Fibroblast of skin of left quadriceps (primary cell): Measurements from ENCODE around the gene DMD.
"Not testable (repeated sequence)": the region's sequence is repeated elsewhere in the genome, so short reads cannot be mapped to it uniquely, and the experiment has no call there.

Source experiments
- DNase-seq, 2 experiments: peaks; one replicate each; pipeline ENCODE4 v3.0.0-alpha.2; 2013; ENCODE audit warnings: low read depth in 2 of 2

DMD gene

DNA sequence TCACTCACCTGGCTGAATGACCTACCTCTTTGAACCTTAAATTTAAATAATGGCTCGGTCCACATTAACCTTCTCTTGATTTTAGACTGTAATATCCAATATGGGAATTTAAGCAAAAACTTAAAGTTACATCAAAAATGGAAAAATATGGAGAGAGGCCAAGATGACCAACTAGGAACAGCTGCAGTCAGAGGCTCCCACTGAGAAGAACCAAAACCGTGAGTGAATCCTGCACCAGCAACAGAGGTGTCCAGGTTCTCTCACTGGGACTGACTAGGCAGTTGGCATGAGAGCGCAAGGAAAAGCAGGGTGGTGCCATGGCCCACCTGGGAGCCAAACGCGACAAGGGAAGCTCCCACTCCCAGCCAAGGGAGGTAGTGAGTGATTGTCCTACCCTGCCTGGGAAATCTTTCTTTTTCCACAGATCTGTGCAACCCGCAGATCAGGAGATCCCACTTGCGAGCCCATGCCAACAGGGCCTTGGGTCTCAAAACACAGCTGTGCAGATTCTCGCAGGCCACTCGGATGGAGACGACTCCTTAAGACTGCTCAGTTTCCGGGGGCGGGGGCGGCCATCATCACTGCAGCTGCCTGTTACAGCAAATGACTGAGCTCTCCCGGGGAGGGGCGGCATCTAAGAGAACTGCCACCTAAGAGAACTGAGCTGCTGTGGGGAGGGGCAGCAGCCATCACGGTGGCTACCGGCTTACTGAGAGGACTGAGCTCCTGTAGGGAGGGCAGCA is 343.4 kb downstream of the DMD start:
- DNase-seq, result no peak

DNA sequence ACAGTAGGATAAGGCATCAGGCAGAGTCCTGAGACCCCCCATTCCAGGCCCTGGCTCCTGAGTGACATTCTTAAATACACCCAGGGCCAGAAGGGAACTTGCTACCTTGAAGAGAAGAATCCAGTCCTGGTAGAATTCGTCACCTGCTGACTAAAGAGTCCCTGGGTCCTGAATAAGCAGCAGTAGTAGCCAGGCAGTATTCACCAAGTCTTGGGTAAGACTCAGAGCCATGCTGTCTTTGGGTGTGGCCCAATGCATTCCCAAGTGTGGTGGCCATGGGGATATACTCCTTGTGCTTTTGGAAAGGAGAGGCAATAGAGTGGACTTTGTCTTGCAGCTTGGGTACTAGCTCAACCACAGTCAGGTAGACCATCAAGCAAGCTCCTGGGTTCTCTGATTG is 359.1 kb downstream of the DMD start:
- DNase-seq, result no peak

DNA sequence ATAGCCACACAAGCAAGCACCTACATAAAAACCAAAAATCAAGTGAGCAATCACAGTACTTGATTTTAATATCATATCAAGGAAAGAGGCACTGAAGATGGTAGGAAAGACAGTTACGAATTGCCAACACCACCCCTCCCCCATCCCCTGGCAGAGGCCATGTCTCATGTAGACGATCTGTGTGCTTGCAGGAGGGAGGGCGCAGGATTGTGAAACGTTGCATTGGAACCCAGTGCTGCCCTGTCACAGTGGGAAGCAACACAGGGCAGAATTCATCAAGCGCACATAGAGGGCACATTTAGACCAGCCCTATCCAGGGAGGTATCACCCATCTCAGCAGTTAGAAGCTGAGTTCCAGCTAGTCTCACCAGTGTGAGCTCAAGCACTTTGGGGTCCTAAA is 359.8 kb downstream of the DMD start:
- DNase-seq, result no peak

DNA sequence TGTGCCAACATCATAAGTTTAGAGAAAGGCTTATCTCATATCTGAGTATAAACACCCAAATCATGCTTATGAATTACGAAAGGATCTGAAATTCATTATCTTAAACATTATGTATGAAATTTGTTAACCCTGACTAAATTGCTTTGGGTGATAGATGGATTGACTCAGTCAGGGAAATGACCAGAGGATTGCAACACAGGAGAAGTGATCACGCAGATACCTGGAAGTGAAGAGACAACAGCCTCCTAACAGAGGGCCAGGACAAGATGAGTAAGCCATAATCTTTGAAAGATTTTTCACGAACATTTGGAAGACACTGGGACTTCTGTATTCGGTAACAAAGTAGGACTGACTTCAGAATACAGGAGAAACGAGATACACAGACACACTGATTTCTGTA is 363.4 kb downstream of the DMD start:
- no peak for DNase-seq

DNA sequence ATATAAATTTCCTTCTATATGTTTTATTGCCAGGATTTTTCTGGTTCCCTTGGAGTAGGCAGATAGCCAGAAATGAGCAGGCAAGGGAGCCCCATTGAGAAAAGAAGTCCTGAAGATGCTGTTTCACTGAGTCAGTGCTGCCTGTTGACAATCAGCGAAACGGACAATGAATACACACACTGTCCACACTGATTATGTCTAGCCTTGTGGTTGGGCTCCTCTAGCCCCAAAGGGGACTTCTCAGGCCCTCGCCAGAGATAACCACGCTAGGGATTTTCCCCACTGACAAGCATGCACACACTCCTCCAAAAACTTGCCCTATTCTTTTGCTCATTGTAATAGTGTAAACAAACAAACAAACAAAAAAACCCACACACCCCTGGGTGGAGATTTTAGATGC is 369.3 kb downstream of the DMD start:
- no peak for DNase-seq

DNA sequence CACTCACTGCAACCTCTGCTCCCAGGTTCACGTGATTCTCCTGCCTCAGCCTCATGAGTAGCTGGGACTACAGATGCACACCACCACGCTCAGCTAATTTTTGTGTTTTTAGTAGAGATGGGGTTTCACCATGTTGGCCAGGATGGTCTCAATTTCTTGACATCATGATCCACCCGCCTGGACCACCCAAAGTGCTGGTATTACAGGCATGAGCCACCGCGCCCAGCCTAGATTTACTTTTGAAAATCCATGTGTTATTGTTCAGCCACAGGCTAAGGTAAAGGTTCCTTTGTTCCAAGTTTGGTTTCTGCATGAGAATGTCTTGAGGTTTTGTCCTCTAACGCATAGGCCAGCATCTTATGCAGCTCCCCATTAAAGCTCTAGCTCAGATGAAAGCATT is 371.6 kb downstream of the DMD start:
- no peak for DNase-seq

DNA sequence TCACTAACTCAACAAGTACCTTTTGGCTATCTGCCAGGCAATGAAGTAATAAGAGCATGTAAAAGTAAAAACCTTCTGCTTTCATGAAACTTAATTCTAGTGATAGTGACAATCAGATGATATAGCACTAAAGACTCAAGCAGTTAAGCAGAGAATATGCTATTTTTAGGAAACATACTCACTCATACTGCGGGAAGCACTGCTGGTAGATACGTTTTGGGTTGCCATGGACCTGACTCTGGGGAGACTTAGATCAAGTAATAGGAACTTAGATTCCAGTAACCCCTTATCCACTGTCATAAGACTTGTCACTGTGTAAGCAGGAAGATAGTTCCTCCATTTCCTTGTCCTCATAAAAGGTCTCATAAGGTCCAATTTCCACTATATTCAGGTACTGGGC is 386.3 kb downstream of the DMD start:
- no peak for DNase-seq

DNA sequence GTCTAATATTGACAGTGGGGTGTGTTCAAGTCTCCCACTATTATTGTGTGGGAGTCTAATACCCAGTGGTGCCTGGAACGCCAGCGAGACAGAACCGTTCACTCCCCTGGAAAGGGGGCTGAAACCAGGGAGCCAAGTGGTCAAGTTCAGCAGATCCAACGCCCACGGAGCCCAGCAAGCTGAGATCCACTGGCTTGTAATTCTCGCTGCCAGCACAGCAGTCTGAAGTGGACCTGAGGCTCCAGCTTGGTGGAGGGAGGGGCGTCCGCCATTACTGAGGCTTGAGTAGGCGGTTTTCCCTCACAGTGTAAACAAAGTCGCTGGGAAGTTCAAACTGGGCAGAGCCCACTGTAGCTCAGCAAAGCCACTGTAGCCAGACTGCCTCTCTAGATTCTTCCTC is 407.3 kb downstream of the DMD start:
- no peak for DNase-seq

GRCh38 chrX:32798990-32799389 is 412.4 kb downstream of the DMD start:
- no peak for DNase-seq

DNA sequence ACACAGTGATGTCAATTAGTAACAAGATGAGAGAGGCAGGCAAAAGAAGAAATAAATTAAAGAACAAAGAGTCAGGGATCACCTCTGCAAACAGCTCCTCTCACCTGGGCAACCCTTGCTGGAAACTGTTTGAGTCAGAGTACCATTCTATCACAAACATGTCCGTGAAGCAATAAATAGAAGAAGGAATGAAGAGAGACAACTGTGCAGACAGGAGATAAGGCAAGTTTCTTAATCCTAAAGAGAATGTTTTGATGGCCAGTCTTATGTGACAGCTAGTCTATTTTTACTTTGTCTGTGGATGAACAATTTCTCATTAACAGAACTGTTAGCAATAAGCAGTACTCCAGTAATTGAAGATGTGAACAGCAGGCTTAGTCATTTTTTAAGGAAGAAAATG is 422.4 kb downstream of the DMD start:
- no peak for DNase-seq

DNA sequence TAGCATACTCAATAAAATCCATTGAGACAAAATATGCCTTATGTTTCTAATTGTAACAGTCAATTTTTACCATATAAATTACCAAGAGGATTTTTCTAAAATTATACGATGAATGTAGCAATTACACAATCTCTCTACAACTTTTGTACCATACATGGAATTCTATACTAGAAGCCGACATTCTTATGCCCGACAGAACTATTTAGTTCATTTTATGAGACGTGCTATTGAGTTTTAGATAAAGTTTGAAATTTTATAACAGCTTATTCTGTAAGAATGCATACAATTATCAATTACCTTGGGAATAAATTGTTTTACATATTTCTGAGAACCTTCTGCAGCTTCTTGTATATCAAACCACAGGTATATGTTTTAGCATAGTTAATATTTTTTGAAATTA is 431.2 kb downstream of the DMD start:
- DNase-seq, result no peak

DNA sequence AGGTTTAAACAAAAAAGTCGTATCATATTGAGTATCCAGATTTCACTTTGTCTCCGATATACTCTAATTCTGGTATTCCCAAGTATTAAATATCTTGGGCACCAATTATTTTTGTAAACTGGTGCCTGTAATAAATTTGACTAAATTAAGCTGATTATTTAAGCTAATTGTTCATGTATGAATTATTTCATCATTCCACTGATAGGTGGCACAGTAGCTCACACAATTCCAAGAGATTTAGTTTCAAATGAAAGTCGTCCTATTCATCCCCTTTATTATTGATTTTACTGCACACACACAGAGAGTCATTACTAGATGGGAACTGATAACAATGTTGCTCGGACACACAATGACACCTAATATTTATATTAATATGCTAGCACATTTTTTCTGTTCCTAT is 432.4 kb downstream of the DMD start:
- DNase-seq, result no peak

- DNase-seq, result no peak
Observed at GRCh38 chrX:32774966-32775365, 436.4 kb downstream of the DMD start.

GRCh38 chrX:32749070-32749469 is 462.3 kb downstream of the DMD start:
- DNase-seq, result no peak

DNA sequence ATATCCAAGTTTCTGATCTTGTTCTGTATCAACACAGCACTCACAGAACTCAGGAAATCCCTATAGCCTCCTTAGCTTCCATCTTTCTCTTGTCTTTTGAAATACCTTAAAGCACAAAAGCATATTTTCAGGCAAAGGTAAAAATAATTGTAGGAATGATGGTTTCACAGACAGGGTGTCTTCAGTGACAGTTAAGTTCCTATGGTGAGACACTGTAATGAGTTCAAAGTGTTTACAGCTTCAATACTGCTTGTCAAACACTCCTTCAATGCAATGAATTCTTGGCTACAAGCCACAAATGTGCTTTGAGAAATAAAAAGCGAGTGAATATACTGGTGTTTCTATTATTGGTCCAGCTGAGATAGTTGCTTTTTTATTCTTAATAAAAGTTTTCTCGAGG is 466.0 kb downstream of the DMD start:
- DNase-seq, result no peak

DNA sequence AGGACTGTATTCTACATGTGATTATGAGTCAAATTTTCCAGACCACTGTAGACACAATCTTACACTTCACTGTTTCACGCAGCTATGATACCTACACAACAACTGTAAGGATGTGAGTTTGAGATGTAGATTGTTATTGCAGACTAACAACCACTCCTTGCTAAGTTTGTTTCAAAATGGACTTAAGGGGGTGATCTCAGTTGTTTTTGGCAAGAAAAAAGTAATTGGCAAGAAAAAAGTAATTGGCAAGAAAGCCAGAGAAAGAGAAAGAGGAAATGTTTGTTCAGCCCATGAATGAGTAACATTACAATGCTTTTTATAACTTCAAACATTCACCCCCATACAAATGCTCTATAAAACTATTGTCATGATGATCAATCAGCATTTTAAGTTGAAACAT is 466.4 kb downstream of the DMD start:
- DNase-seq, result no peak

- no peak for DNase-seq
Observed at GRCh38 chrX:32741910-32742309, 469.4 kb downstream of the DMD start.

GRCh38 chrX:32708542-32708941 is 502.8 kb downstream of the DMD start:
- DNase-seq, result no peak

- DNase-seq, result not testable (repeated sequence)
Observed at GRCh38 chrX:32705385-32705784, 506.0 kb downstream of the DMD start.

GRCh38 chrX:32687379-32687778 is 524.0 kb downstream of the DMD start:
- no peak for DNase-seq

DNA sequence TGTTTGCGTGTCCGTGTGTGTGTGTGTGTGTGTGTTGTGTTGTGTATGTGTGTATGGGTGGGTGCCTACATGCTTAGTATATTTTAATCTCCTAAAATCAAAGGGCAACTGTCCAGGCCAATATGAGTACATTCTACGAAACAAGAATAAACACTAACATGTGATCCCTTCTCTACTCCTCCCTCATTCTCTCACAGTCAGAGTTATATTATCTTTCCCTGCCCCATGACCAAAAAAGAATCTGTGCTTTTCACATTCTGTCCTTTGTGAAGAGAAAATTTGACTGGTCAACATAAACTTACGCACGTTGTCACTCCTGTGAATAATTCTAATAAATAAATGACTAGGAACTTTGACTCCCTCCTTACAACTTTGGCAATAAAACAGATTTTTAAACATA is 532.9 kb downstream of the DMD start:
- DNase-seq, result no peak

DNA sequence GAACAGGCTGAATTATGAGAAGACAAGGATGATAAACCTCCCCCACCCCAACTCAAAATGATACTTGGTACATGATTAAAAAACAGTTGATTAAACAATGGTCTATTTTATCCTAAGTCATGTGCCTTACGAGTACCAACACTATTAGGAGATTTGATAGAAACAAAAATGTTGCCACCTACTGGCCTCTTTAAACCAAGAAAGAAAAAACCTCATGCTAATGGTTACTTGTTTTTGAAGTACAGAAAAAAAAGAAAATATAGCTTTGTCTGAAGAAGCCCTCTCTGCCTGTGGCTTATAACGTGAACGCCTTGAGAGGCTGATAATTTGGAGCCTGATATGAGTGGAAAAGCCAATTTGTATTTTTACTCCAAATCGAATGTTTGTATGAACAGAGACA is 538.2 kb downstream of the DMD start:
- no peak for DNase-seq

DNA sequence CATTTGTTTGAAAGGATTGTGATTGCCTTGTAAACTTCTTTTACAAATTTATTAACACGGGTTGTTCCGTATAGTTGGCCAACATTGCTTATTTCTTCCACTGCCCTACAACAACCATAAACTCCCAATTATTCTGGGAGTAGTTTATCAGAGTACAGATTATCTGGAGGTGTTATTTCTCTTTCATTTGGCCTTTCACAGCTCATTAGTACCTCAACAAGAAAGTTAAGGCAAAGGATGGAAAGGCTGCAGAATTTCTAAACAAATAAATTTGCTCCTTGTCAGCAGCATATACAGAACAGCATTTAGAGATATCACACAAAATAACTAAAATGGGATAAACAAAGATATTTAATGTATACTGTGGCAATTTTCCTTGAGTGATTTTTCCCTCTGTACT is 548.8 kb downstream of the DMD start:
- no peak for DNase-seq

DNA sequence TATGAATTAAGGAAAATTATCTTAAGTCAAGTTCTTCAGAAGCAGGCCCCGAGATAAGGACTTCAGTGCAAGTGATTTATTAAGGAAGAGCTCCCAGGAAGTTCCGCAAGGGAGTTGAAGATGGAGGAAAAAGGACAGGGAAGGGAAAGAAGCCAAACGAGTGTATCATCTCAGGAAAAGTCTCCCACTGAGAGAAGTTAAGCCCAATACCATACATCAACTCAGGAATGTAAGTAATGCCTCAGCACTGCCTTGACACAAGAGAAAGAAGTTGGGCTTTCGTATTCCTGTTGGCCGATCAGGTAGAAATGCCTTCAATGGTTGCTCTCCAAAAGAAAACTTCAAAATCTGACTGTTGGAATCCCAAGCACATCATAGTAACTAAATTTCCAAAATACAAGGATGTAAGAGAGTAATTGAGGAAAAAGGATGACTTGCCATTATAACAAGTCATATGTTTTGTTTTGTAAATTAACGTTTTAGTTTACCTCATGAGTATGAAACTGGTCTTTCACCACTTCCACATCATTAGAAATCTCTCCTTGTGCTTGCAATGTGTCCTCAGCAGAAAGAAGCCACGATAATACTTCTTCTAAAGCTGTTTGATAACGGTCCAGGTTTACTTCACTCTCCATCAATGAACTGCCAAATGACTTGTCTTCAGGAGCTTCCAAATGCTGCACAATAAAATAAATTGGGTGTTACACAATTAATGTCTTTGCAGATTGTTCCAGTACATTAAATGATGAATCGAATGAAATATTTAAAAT is 566.7 kb downstream of the DMD start:
- DNase-seq, result no peak
